Measurements from ENCODE around the gene RPL7A. TPM values are rescaled to one million over a fixed set of nuclear protein-coding genes. Genes with fewer than 3 reads are reported as not detected.
A peak's percentile ranks its signal among the peaks of the same experiment; 100 is the strongest.

RPL7A gene
- total RNA-seq, 1 experiment from 2014 or later, result 2,895 TPM

- peak overlapping the region; percentile 95 to 99 for H3K4me3 Mint-ChIP-seq
- peak overlapping the region in 1 of 3 experiments; percentile 98; a peak in 2 of 7 replicates for H3K27ac Mint-ChIP-seq
- Histone ChIP-seq H4K8ac (replicated peaks; ENCODE audit: insufficient read length, low read depth, low read length) (no peak overlapping the region), H2AFZ (ENCODE audit: low read length) (no peak overlapping the region), H3K79me2 (ENCODE audit: insufficient read depth, low read length) (peaks cover 13% of the 10 kb centered on the region; the same call in 1 of the 2 replicates), H3K79me1 (ENCODE audit: insufficient read depth, low read depth, low read length, poor library complexity, severe bottlenecking) (peaks cover 10% of the 10 kb centered on the region), H3K27me3 (ENCODE audit: insufficient read depth, low read length) (no peaks in the 10 kb centered on the region), H4K5ac (ENCODE audit: insufficient read length, low read depth, low read length) (no peak overlapping the region), H2BK20ac (ENCODE audit: low read depth, low read length, poor library complexity, severe bottlenecking) (no peak overlapping the region), H4K91ac (ENCODE audit: insufficient read length, low read depth, low read length) (no peak overlapping the region), H3K9ac (ENCODE audit: extremely low read depth, insufficient read length, low read length) (no peak overlapping the region), H3K18ac (ENCODE audit: insufficient read length, low read depth, low read length) (no peak overlapping the region), H3K9me3 (ENCODE audit: control insufficient read depth, low read depth, low read length) (no peaks in the 10 kb centered on the region), H2BK5ac (ENCODE audit: insufficient read length, low read length) (no peak overlapping the region), H3K23me2 (ENCODE audit: insufficient read length, low read depth, low read length, poor library complexity, severe bottlenecking) (peaks cover 5% of the 10 kb centered on the region), H2BK12ac (ENCODE audit: insufficient read length, low read depth, low read length) (no peak overlapping the region), H3K4me2 (ENCODE audit: insufficient read depth, insufficient read length, low read length) (peak overlapping the region; percentile 42), H3K23ac (ENCODE audit: insufficient read length, low read depth, low read length) (no peak overlapping the region), H3K14ac (ENCODE audit: insufficient read depth, low read length) (no peak overlapping the region), H3K4ac (ENCODE audit: low read depth, low read length) (no peak overlapping the region), H3K27ac (ENCODE audit: insufficient read length, low read depth, low read length) (no peak overlapping the region), H3K4me1 (ENCODE audit: insufficient read depth, low read length) (no peaks in the 10 kb centered on the region; the same call in 1 of the 2 replicates), H2AK5ac (ENCODE audit: insufficient read length, low read length) (no peak overlapping the region), H3K56ac (ENCODE audit: insufficient read length, low read depth, low read length) (no peak overlapping the region), H2BK120ac (ENCODE audit: low read depth, low read length, poor library complexity, severe bottlenecking) (no peak overlapping the region), H3T11ph (ENCODE audit: low read length) (no peak overlapping the region), H2BK15ac (ENCODE audit: low read depth, low read length) (no peak overlapping the region), H4K20me1 (ENCODE audit: control insufficient read depth, insufficient read depth, insufficient read length) (no peaks in the 10 kb centered on the region)
- DNase-seq, result no peak
- no peaks in the 10 kb centered on the region for H3K27me3 Mint-ChIP-seq (ENCODE audit: low read depth)
- peaks cover 22 to 34% of the 10 kb centered on the region in 2 experiments for H3K4me1 Mint-ChIP-seq
- peaks cover 0 to 3% of the 10 kb centered on the region in 2 experiments; a peak in 1 of 5 replicates for H3K9me3 Mint-ChIP-seq
- TF ChIP-seq CTCF (conservative IDR thresholded peaks at IDR 0.05), result no peak
- H3K36me3 Mint-ChIP-seq (ENCODE audit: insufficient read depth in 1 of 3, low read depth in 3 of 3), result peaks cover 62 to 88% (median 85%) of the 10 kb centered on the region in 3 experiments
- WGBS (ENCODE audit: extremely low coverage, insufficient read length, low lambda C conversion rate), result no CpG with 5 or more reads among the region's 15 CpGs
Measured at GRCh38 chr9:133346021-133346785, 1.8 kb upstream of the RPL7A start.
